Progenitor cell of endocrine pancreas (in vitro differentiated cells): ENCODE data around the gene NR5A2. TPM values are rescaled to one million over a fixed set of nuclear protein-coding genes. Genes with fewer than 3 reads are reported as not detected.

ENCODE experiments used
- DNase-seq: peaks from one replicate; pipeline ENCODE4 v3.0.0; 2021; ENCODE audit warnings: low spot score; ENCODE audit not compliant: unreplicated experiment
- H3K27ac Mint-ChIP-seq: 2 replicates; pipeline ENCODE4 v1.8.0; 2021; ENCODE audit warnings: mild to moderate bottlenecking, moderate library complexity, mixed read lengths
- H3K27me3 Mint-ChIP-seq: 2 replicates; pipeline ENCODE4 v1.8.0; 2021; ENCODE audit warnings: mixed read lengths
- H3K36me3 Mint-ChIP-seq: 2 replicates; pipeline ENCODE4 v1.8.0; 2022; ENCODE audit warnings: mixed read lengths; ENCODE audit not compliant: insufficient read depth
- H3K4me1 Mint-ChIP-seq: 2 replicates; pipeline ENCODE4 v1.8.0; 2021; ENCODE audit warnings: low read depth, mixed read lengths
- H3K4me3 Mint-ChIP-seq: 2 replicates; pipeline ENCODE4 v1.8.0; 2021; ENCODE audit warnings: low read depth, mild to moderate bottlenecking, moderate library complexity, mixed read lengths
- H3K9me3 Mint-ChIP-seq: 2 replicates; pipeline ENCODE4 v1.8.0; 2021; ENCODE audit warnings: low read depth, mixed read lengths
- CTCF ChIP-seq: fragments of 200-600 bp; sonication (generic); IDR thresholded peaks from one replicate; pipeline ENCODE4 v1.5.0; 2021; ENCODE audit warnings: antibody characterized with exemption, mild to moderate bottlenecking; ENCODE audit not compliant: unreplicated experiment
- total RNA-seq: library from RNA; stranded (reverse); gene quantifications from 2 replicates; pipeline ENCODE4 v1.2.1, GENCODE V29; 2021

Gene NR5A2
- total RNA-seq, 1 donor from 2014 or later: 23.2 TPM

- DNase-seq: no peak
- H3K27ac Mint-ChIP-seq: no peak overlapping the region
- H3K9me3 Mint-ChIP-seq: peaks cover 3% of the 10 kb centered on the region
- TF ChIP-seq CTCF: no peak
- H3K4me3 Mint-ChIP-seq: no peak overlapping the region
- H3K4me1 Mint-ChIP-seq: peaks cover 10% of the 10 kb centered on the region
- no peaks in the 10 kb centered on the region for H3K27me3 Mint-ChIP-seq
- H3K36me3 Mint-ChIP-seq: peaks cover 16% of the 10 kb centered on the region
Measured at GRCh38 chr1:200146100-200146499, 118.6 kb downstream of the NR5A2 start.

- Mint-ChIP-seq H3K9me3 (peaks cover 3% of the 10 kb centered on the region), H3K27me3 (no peaks in the 10 kb centered on the region), H3K27ac (peak overlapping the region; percentile 2), H3K4me3 (no peak overlapping the region), H3K36me3 (peaks cover 11% of the 10 kb centered on the region), H3K4me1 (peaks cover 17% of the 10 kb centered on the region)
- TF ChIP-seq CTCF: no peak
- no peak for DNase-seq
Measured at GRCh38 chr1:200147094-200147493, 119.6 kb downstream of the NR5A2 start.

- H3K4me3 Mint-ChIP-seq: no peak overlapping the region
- no peak overlapping the region for H3K27ac Mint-ChIP-seq
- H3K27me3 Mint-ChIP-seq: no peaks in the 10 kb centered on the region
- TF ChIP-seq CTCF: no peak
- no peak for DNase-seq
- H3K4me1 Mint-ChIP-seq: peaks cover 17% of the 10 kb centered on the region
- H3K36me3 Mint-ChIP-seq: peaks cover 11% of the 10 kb centered on the region
- H3K9me3 Mint-ChIP-seq: peaks cover 3% of the 10 kb centered on the region
Measured at GRCh38 chr1:200147742-200148141, 120.2 kb downstream of the NR5A2 start.

GRCh38 chr1:200150006-200150405 is 122.5 kb downstream of the NR5A2 start:
- Mint-ChIP-seq H3K27me3 (no peaks in the 10 kb centered on the region), H3K36me3 (peaks cover 11% of the 10 kb centered on the region), H3K27ac (peak overlapping the region; percentile 38), H3K4me3 (no peak overlapping the region), H3K4me1 (peaks cover 17% of the 10 kb centered on the region), H3K9me3 (peaks cover 3% of the 10 kb centered on the region)
- DNase-seq: no peak
- TF ChIP-seq CTCF: no peak

GRCh38 chr1:200150721-200151120 is 123.2 kb downstream of the NR5A2 start:
- Mint-ChIP-seq H3K27ac (peak overlapping the region; percentile 85), H3K9me3 (peaks cover 3% of the 10 kb centered on the region), H3K4me1 (peaks cover 17% of the 10 kb centered on the region), H3K27me3 (no peaks in the 10 kb centered on the region), H3K4me3 (no peak overlapping the region), H3K36me3 (peaks cover 11% of the 10 kb centered on the region)
- no peak for TF ChIP-seq CTCF
- DNase-seq: no peak
